Activated CD4-positive, alpha-beta T cell treated with anti-CD3 and anti-CD28 coated beads for 1 hour (primary cell): ENCODE results near the gene CCNF.
"Not testable (repeated sequence)": the region's sequence is repeated elsewhere in the genome, so short reads cannot be mapped to it uniquely, and the experiment has no call there.

ENCODE experiments used
- DNase-seq: peaks from one replicate; pipeline ENCODE4 v3.0.0-alpha.2; 2020

CCNF gene, protein sequence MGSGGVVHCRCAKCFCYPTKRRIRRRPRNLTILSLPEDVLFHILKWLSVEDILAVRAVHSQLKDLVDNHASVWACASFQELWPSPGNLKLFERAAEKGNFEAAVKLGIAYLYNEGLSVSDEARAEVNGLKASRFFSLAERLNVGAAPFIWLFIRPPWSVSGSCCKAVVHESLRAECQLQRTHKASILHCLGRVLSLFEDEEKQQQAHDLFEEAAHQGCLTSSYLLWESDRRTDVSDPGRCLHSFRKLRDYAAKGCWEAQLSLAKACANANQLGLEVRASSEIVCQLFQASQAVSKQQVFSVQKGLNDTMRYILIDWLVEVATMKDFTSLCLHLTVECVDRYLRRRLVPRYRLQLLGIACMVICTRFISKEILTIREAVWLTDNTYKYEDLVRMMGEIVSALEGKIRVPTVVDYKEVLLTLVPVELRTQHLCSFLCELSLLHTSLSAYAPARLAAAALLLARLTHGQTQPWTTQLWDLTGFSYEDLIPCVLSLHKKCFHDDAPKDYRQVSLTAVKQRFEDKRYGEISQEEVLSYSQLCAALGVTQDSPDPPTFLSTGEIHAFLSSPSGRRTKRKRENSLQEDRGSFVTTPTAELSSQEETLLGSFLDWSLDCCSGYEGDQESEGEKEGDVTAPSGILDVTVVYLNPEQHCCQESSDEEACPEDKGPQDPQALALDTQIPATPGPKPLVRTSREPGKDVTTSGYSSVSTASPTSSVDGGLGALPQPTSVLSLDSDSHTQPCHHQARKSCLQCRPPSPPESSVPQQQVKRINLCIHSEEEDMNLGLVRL

DNA sequence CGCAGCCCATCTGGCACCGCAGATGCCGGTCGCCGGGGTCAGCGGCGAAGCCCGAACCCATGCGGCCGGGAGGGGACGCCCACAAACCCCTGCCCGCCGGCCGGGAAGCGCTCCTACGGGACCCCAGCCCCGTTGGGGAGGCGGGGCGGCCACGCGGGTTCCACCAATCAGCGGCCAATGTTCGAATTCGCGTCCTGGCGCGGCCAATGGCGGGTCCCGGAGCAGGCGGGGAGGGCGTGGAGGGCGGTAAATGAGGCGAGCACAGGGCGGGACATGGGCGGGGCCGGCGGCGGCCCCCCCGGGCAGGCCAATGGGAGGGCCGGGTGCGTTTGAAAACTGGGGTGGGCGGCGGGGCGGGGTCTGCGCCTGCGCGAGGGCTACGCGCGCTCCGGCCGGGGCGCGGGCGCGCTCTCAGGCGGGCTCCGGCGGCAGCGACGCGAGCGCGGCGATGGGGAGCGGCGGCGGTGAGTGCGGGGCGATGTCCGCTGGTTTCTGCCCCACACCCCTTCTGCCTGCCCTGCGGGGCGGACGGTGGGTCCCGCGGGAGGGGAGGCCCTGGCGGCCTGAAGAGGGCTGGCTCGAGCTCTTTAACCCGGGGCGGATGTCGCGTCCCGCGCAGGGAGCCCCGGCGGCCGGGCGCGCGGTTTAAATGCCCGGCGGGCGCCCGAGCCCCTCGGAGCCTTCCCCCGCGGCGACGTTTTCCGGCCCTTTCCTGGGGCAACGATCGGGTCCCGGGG, at the start of gene CCNF:
TSS of gene CCNF (plus strand) at position 414 of the 737 bp plus-strand sequence. CDS start at position 449, 35 bp downstream.
- DNase-seq: peak; percentile 97

DNA sequence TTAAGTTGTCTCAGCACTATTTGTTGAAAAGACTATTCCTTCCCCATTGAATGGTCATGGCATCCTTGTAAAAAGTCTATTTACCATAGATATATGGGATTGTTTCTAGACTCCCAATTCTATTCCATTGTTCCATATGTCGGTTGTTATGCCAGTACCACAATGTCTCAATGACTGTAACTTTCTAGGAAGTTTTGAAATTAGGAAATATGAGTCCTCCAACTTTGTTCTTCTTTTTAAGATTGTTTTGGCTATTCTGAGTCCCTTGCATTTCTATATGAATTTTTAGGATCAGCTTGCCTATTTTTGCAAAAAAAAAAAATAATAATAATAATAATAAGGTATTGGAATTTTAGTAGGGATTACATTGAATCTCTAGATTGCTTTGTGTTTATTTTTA, 45.7 kb upstream of the CCNF start:
- no peak for DNase-seq

DNA sequence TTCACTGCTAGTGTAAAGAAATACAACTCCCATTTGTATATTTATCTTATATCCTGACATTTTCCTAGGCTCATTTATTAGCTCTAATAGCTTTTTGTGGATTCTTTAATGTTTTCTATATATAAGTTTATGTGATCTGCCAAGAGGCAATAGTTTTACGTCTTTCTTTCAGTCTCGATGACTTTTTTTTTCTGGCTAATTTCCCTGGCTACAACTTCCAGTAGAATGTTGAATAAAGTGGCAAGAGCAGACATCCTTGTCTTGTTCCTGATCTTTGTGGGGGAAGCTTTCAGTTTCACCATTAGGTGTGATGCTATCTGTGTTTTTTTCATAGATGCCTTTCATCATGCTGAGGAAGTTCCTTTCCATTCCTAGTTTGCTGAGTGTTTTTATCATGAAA, 44.8 kb upstream of the CCNF start:
- DNase-seq: no peak

DNA sequence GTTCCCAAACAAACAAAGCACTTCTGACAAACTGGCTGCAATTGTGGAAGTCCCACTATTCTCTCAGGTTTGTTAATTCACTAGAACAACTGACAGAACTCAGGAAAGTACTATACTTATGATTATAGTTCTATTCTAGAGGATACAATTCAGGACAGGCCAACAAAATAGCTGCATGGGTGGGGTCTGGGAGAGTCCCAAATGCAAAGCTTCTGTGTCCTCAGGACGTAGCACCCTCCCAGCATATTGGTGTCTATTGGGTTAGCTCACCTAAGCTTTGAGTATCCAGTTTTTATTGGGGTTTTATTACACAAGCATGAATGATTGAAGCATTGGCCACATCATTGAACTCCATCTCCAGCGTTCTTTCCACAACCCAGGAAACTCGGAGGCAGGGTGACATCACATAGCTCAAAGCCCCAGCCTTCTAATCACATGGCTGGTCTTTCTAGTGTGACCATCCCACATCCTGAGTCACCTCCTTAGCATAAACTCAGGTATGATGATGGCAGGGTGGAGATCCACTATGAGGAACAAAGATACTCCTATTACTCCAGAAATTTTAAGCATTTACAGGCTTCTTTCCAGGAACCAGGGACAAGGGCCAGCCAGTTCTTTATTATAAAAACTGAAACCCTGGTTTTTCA, 43.9 kb upstream of the CCNF start:
- no peak for DNase-seq

DNA sequence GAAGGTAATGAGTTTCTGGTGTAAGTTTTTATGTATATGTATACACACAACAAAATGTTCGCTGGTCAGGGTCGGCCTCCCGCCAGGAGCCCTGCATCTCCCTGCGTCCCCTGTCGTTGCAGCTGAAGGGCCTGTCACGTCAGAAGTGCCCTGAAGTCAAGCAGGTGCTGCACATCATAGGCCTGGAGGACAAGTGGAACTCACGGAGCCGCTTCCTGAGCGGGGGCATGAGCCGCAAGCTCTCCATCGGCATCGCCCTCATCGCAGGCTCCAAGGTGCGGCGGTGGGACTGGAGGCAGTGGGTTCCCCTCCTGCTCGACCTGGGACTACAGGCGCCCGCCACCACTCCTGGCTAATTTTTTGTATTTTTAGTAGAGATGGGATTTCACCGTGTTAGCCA, 43.3 kb upstream of the CCNF start:
- not testable (repeated sequence) for DNase-seq

DNA sequence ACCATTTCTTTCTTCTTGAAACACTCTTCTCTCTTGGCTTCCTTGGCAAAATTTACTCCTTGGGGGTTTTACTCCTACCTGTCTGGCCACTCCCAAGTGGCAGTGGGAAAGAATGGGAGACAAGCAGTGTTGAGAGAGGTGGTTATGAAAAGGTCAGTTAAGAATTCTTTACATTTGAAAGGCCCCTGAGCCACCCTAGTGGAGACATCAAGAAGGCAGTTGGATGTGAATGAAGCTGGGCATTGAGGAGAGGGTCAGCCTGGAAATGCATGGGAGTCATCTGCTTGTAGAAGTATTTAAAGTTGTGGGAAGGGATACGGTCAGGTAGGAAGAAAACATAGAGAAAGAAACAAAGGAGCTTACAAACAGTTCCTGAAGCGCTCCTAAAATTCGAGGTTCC, 42.3 kb upstream of the CCNF start:
- DNase-seq: no peak

DNA sequence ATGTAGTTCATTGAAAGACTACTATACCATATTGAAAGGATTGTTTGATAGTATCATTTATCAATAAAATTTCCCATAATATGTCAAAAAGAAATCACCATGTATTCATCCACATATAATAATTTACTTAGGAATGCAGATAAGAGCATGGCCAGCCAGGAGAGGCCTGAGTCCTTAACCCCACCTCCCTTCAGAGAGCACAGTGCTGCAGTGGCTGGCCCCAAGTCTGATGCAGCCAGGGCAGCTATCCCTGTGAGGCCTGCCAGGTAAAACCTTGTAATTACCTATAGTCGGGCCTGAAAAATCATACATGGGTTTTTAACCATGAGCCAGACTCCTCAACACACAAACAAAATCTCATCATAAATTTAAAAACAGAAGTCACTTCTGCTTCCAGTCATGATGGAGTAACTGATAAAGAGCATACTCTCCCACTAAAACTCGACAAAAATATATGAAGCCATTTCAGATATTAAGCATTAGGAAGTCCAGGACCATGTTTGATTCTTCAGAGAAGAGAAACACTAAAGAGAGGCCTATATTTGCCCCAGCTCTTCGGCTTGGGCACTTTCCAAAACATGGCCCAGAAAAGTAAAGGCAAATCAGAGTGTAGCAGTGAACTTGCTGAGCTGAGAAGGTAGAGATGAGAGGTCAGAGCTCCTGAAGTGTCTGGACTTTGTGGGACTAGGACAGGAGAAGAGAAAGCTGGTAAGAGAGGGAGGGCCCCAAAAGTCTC, 40.9 kb upstream of the CCNF start:
- no peak for DNase-seq

DNA sequence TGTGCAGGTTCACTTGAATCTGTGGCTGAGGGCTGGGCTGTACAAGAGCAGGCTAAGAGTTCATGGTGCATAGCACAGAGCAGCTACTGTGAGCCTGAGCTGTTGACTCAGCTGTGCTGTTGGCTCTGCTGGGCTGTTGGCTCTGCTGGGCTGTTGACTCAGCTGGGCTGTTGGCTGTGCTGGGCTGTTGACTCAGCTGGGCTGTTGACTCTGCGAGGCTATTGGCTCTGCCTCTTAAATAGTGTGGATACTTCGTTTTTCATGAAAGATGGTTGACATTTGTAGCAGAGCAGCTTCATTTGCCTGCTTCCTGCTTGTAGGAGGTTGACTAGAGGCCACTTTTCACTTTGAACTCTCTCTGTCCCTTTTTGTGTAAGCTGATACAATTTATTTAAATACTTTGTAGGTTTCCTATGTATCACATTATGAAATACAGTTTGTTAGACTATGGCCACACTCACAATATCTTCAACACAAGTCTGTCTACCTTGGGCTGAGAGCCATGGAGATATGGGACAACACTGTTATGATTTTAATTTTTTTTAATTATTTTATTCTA, 40.3 kb upstream of the CCNF start:
- DNase-seq: no peak

DNA sequence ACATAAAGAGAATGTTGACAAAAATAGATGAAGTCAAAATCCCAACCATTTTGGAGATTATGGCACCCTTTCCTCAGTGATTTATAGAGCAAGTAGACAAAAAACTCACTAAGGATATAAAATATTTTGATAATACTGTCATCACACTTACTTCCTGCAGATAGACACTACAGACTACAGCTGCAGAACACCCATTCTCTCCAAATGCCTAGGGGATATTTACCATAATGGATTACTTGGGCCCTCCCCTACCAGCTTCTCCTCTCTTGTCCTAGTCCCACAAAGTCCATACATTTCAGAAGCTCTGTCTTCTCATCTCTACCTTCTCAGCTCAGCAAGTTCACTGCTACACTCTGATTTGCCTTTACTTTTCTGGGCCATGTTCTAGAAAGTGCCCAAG, 37.2 kb upstream of the CCNF start:
- DNase-seq: no peak

DNA sequence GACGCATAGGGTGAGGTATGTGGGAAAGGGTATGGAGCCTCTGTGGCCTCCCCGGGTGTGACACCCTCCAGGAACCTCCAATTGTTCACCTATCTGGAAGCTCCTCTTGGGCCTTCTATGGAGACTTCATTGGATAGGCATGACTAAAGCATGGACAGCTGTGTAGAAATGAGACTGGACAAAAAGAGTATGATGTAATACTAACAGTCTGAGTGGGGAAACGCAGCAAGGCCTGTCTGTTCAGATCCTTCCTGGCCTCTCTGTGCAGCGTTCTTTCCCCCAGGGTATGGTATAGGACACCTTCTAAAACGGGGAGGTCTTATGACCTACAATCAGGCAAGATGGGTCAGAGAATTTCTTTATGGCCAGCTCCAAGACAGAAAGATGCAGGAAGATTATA, 30.7 kb upstream of the CCNF start:
- DNase-seq: no peak

DNA sequence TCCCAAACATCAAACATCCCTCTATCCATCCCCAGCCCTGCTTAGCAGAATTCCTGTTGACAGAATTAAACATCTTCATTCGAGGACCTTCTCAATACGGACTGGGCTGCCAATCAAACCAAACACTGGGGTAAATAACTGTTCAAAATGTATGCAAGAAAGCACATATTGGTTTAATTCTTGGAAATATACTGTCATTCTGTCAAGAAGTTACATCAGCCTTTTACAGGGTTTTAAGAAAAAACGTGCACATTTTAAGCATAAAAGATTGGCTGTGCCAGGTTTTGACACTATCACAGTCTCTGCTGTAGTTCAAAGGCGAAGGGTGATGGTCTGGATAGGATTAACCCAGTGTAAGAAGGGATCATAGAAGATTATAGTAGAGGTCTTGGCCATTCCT, 25.1 kb upstream of the CCNF start:
- DNase-seq: no peak

DNA sequence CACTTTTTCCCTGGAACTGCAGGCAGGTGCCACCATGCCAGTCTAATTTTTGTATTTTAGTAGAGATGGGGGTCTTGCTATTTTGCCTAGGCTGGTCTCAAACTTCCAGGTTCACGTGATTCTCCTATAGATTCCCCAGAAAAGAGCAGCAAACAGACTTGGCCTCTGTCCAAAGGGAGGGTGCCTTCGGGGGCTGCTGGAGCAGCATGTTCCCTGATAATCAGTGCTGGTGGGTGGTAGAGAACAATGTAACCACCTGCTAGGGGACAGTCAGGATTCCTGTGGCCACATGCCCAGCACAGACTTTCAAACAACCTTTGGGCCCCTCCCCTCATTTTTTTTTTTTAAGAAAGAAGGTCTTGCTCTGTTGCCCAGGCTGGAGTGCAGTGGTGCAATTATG, 14.2 kb upstream of the CCNF start:
- DNase-seq: no peak

DNA sequence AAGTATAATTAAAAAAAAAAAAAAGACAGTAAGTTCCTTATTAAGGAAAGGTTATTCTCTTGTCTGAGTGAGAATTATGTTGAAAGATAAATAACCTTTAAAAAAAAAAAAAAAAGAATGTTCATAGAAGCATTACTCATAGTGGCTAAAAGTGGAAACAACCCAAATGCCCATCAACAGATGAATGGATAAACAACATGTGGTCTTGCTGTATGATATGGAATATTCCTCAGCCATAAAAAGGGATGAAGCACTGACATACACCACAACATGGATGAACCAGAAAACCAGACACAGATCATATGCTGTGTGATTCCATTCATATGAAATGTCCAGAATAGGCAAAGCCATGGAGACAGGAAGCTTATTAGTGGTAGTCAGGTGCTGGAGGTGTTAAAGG, 9.2 kb upstream of the CCNF start:
- no peak for DNase-seq

DNA sequence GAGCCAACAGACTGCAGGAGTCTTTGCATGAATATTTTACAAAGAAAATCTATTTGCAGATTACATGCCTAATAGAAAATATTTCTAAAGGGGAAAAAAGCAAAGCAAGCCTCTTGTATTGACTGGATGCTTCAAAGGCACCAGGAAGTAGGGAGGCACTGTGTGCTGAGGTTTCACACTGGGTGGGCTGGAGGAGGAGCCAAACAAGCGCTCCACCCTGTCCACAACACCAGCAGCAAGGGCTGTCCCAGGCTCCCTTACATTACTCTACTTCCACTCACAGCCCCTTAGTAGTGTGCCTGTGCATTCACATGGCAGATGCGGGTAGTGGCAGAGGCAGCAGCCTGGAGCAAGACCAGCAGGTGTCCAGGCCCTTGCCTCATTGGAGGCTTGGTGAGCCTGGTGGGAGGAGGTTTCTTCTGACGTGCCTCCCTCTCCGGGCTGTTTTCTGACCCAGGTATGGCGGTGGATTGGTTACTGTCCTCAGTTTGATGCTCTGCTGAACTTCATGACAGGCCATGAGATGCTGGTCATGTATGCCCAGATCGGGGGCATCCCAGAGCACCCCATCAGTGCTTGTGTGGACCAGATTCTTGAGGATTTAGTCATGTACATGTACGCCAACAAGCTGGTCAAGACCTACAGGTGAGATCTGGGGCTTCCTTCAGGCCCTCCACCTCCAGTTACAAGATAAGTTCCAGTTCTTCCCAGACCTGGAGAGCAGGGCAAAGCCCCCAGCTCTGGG, 7.0 kb upstream of the CCNF start:
- no peak for DNase-seq

DNA sequence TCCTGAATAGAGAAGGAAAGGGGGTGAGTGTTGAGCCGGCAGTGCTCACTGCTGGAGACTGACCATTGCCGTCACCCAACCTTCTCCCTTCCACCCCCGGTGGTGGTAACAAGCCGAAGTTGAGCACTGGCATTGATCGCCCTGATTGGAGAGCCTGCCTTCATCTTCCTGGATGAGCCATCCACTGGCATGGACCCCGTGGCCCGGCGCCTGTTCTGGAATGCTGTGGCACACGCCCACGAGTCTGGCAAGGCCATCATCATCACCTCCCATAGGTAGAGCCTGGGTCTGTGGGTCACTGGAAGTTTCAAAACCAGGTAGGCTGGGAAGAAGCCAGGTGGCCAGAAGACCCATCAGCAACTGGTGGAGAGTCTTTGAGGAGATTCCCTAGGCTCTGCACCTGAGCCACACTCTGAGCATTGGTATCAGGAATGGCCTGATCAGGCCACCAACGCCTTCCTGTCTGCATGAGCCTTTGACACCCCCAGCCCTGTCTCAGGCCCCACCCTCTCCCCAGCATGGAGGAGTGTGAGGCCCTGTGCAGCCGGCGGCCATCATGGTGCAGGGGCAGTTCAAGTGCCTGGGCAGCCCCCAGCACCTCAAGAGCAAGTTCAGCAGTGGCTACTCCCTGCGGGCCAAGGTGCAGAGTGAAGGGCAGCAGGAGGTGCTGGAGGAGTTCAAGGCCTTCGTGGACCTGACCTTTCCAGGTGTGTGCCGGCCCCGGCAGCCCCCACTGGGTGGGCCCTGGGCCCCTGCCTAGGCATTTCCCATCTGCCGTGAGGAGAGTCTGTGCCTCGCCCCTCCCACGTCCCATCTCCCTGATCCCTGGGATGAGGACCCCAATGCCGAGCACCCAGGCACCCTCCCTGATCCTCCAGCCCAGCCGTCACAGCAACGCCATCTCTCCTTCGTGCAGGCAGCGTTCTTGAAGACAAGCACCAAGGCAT, 4.9 kb upstream of the CCNF start:
- no peak for DNase-seq

DNA sequence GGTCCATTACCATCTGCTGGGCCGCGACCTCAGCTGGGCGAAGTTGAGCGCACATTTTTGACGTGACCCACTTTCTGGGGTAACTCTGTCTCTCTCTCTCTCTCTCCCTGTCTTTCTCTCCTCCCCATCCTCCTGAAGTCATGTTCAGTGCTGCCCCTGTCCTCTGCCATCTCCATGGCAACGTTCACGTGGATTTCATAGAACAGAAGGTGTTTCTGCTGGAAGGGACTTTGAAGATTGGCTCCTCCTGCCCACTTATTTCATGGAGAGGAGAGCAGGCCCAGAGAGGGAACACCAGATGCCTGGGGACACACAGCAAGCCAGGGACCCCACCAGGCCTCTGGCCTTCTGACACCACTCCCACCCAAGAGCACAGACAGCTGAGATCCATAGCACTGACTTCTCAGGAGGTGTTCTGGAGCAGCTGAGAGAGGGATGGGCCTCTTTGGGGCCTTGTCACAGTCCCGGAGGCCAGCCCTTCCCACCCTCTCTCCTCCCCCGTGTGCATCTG, 4.2 kb upstream of the CCNF start:
- no peak for DNase-seq

DNA sequence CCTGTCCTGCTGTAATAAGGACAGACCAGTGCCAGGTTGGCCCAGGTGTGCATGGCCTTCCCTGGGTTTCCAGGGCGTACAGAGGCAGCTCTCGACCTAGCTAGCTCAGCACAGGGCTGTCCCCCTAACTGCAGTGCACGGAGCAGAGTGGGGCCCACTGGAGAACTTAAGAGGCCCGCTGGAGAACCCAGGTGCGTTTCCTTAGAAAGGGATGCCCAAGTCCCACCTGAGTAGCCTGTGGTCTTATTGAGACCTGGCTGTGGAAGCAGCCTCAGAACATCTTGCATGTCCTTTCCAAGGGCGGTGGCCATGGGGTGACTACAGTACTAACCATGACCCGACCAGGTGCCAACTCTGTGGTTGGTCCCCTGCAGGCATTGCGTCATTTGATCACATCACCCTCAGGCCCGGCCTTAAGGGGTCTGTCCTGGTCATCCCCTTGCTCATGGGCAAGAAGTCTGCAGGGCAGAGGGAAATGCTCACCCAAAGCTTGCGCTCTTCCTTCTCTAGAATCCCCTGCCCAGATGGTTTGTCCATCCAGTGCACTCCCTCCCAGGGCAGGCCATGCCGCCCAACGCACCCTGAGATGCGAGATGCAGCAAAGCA, 3.3 kb upstream of the CCNF start:
- no peak for DNase-seq

DNA sequence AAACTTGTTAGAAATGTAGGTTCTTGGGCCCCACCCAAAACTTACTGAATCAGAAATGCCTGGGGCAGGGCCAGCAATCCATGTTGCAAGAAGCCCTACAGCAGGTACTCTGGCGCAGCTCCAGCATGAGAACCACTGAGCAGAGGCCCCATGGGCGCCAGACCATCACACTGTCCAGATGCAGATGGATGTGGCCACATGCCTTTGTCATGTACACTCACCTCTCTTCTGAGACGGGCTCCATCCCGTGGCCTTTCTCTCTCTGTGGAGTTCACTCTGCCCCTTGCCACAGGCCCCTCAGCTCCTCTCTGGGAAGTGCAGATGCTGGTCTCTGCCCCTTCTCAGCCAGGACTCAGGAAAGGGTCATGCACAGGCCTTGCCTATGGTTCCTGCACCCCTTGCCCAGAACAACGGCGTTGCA, 2.3 kb upstream of the CCNF start:
- no peak for DNase-seq

DNA sequence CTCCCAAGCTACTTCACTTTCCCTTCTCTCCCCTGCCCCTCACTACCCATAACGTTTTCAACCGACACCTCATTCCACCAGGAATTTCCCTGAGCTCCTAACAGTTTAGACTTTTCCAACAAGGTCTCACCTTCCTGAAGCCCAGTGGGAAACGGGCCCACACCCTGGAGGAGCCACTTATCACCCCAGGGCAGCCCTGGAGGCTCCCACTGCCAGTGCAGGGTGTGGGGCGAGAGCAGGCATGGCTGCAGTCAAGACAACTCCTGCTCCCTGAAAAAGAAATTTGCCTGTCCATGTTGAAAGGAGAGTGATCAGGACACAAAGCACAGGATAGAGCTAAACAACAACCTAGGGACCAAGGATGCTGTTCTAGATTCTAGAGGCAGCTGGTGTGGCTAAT, 1.7 kb upstream of the CCNF start:
- no peak for DNase-seq
